ENCODE measurements around the gene GDF2. TPM values are rescaled to one million over a fixed set of nuclear protein-coding genes. Genes with fewer than 3 reads are reported as not detected.

The GDF2 gene
- total and polyA plus RNA-seq, 2 experiments from 2014 or later = not detected

DNA sequence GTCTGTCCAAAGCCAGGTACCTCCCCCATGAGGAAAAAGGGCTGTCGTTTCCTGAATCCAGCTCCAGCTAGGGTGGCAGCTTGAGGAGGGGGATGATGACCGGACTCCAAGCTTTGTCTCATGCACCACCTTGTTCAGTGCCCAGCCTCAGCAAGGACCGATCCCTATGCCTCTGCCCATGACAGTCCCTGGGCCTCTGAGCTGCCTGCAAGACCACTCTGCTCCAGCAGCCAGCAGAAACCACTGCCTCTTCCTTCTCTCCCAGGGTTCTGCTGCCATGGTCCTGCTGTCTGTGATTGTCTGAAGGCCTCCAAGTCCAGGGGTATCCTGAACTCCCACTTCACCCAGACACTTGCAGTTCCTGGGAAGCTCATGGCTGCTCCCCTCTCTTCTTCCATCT is 43.5 kb upstream of the GDF2 start (continued):
- TF ChIP-seq, protein P1, sequence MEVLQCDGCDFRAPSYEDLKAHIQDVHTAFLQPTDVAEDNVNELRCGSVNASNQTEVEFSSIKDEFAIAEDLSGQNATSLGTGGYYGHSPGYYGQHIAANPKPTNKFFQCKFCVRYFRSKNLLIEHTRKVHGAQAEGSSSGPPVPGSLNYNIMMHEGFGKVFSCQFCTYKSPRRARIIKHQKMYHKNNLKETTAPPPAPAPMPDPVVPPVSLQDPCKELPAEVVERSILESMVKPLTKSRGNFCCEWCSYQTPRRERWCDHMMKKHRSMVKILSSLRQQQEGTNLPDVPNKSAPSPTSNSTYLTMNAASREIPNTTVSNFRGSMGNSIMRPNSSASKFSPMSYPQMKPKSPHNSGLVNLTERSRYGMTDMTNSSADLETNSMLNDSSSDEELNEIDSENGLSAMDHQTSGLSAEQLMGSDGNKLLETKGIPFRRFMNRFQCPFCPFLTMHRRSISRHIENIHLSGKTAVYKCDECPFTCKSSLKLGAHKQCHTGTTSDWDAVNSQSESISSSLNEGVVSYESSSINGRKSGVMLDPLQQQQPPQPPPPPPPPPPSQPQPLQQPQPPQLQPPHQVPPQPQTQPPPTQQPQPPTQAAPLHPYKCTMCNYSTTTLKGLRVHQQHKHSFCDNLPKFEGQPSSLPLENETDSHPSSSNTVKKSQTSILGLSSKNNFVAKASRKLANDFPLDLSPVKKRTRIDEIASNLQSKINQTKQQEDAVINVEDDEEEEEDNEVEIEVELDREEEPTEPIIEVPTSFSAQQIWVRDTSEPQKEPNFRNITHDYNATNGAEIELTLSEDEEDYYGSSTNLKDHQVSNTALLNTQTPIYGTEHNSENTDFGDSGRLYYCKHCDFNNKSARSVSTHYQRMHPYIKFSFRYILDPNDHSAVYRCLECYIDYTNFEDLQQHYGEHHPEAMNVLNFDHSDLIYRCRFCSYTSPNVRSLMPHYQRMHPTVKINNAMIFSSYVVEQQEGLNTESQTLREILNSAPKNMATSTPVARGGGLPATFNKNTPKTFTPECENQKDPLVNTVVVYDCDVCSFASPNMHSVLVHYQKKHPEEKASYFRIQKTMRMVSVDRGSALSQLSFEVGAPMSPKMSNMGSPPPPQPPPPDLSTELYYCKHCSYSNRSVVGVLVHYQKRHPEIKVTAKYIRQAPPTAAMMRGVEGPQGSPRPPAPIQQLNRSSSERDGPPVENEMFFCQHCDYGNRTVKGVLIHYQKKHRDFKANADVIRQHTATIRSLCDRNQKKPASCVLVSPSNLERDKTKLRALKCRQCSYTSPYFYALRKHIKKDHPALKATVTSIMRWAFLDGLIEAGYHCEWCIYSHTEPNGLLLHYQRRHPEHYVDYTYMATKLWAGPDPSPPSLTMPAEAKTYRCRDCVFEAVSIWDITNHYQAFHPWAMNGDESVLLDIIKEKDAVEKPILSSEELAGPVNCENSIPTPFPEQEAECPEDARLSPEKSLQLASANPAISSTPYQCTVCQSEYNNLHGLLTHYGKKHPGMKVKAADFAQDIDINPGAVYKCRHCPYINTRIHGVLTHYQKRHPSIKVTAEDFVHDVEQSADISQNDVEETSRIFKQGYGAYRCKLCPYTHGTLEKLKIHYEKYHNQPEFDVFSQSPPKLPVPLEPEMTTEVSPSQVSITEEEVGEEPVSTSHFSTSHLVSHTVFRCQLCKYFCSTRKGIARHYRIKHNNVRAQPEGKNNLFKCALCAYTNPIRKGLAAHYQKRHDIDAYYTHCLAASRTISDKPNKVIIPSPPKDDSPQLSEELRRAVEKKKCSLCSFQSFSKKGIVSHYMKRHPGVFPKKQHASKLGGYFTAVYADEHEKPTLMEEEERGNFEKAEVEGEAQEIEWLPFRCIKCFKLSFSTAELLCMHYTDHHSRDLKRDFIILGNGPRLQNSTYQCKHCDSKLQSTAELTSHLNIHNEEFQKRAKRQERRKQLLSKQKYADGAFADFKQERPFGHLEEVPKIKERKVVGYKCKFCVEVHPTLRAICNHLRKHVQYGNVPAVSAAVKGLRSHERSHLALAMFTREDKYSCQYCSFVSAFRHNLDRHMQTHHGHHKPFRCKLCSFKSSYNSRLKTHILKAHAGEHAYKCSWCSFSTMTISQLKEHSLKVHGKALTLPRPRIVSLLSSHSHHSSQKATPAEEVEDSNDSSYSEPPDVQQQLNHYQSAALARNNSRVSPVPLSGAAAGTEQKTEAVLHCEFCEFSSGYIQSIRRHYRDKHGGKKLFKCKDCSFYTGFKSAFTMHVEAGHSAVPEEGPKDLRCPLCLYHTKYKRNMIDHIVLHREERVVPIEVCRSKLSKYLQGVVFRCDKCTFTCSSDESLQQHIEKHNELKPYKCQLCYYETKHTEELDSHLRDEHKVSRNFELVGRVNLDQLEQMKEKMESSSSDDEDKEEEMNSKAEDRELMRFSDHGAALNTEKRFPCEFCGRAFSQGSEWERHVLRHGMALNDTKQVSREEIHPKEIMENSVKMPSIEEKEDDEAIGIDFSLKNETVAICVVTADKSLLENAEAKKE (CRISPR knock-in tag; IDR thresholded peaks at IDR 0.05) = no peak
- TF ChIP-seq, protein P2, sequence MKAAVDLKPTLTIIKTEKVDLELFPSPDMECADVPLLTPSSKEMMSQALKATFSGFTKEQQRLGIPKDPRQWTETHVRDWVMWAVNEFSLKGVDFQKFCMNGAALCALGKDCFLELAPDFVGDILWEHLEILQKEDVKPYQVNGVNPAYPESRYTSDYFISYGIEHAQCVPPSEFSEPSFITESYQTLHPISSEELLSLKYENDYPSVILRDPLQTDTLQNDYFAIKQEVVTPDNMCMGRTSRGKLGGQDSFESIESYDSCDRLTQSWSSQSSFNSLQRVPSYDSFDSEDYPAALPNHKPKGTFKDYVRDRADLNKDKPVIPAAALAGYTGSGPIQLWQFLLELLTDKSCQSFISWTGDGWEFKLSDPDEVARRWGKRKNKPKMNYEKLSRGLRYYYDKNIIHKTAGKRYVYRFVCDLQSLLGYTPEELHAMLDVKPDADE (IDR thresholded peaks at IDR 0.05) = no peak

DNA sequence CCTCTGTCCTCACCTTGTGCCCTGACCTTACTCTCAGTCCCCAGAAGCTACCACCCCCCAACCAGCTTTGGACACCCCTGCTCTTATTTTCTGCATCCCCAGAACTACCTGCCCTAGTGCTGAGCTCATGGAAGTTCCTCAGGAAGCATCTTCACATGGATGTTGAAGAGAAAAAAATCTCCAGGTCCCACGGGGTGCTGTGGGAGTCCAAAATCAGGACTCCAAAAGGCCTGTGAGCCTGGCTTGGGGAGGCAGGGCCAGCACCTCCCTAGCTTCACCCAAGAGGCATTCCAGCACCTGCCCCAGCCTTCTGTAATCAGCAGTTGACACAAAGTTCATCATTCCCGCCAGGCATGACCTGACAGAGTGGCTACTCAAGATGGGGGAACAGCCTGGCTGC is 43.0 kb upstream of the GDF2 start:
- Histone ChIP-seq H3K4me1 (ENCODE audit: insufficient read depth) (no peaks in the 10 kb centered on the region), H3K4me3 (no peak overlapping the region), H3K36me3 (ENCODE audit: insufficient read depth) (no peaks in the 10 kb centered on the region), H3K27ac (ENCODE audit: low read depth) (no peak overlapping the region), H4K20me1 (replicated peaks; ENCODE audit: insufficient read depth) (no peaks in the 10 kb centered on the region), H3K4me2 (no peak overlapping the region), H2AFZ (no peak overlapping the region), H3K27me3 (ENCODE audit: insufficient read depth) (no peaks in the 10 kb centered on the region), H3K79me2 (replicated peaks; ENCODE audit: insufficient read depth) (no peaks in the 10 kb centered on the region), H3K9me2 (ENCODE audit: insufficient read depth) (0 out of 2 replicates have a peak, but pooled peaks cover 4% of the 10 kb centered on the region), H3F3A (replicated peaks; ENCODE audit: low read depth) (no peaks in the 10 kb centered on the region)
- Mint-ChIP-seq H3K4me1 (peaks cover 10% of the 10 kb centered on the region; the same call in 2 of the 3 replicates), H3K36me3 (ENCODE audit: low read depth) (no peaks in the 10 kb centered on the region), H3K4me3 (no peak overlapping the region), H3K27me3 (ENCODE audit: insufficient read depth, low read depth, poor library complexity) (peaks cover 4% of the 10 kb centered on the region), H3K9me3 (no peaks in the 10 kb centered on the region), H3K27ac (peak overlapping the region; percentile 56; the same call in 1 of the 2 replicates)
- no peak for DNase-seq (ENCODE audit: low spot score)
- ATAC-seq = no peak
- no peak for TF ChIP-seq STAT1 (IDR thresholded peaks at IDR 0.05; ENCODE audit: unreplicated experiment)
- TF ChIP-seq, protein P3, sequence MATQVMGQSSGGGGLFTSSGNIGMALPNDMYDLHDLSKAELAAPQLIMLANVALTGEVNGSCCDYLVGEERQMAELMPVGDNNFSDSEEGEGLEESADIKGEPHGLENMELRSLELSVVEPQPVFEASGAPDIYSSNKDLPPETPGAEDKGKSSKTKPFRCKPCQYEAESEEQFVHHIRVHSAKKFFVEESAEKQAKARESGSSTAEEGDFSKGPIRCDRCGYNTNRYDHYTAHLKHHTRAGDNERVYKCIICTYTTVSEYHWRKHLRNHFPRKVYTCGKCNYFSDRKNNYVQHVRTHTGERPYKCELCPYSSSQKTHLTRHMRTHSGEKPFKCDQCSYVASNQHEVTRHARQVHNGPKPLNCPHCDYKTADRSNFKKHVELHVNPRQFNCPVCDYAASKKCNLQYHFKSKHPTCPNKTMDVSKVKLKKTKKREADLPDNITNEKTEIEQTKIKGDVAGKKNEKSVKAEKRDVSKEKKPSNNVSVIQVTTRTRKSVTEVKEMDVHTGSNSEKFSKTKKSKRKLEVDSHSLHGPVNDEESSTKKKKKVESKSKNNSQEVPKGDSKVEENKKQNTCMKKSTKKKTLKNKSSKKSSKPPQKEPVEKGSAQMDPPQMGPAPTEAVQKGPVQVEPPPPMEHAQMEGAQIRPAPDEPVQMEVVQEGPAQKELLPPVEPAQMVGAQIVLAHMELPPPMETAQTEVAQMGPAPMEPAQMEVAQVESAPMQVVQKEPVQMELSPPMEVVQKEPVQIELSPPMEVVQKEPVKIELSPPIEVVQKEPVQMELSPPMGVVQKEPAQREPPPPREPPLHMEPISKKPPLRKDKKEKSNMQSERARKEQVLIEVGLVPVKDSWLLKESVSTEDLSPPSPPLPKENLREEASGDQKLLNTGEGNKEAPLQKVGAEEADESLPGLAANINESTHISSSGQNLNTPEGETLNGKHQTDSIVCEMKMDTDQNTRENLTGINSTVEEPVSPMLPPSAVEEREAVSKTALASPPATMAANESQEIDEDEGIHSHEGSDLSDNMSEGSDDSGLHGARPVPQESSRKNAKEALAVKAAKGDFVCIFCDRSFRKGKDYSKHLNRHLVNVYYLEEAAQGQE (IDR thresholded peaks at IDR 0.05; ENCODE audit: unreplicated experiment) = no peak
- TF ChIP-seq, protein P4, sequence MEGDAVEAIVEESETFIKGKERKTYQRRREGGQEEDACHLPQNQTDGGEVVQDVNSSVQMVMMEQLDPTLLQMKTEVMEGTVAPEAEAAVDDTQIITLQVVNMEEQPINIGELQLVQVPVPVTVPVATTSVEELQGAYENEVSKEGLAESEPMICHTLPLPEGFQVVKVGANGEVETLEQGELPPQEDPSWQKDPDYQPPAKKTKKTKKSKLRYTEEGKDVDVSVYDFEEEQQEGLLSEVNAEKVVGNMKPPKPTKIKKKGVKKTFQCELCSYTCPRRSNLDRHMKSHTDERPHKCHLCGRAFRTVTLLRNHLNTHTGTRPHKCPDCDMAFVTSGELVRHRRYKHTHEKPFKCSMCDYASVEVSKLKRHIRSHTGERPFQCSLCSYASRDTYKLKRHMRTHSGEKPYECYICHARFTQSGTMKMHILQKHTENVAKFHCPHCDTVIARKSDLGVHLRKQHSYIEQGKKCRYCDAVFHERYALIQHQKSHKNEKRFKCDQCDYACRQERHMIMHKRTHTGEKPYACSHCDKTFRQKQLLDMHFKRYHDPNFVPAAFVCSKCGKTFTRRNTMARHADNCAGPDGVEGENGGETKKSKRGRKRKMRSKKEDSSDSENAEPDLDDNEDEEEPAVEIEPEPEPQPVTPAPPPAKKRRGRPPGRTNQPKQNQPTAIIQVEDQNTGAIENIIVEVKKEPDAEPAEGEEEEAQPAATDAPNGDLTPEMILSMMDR (conservative IDR thresholded peaks at IDR 0.05; ENCODE audit: low read depth in 2 of 2) = no peak
- TF ChIP-seq, protein P2 (IDR thresholded peaks at IDR 0.05) = no peak
- TF ChIP-seq CREB1 (CRISPR knock-in tag; IDR thresholded peaks at IDR 0.05; ENCODE audit: low read depth) = no peak
- no peak for TF ChIP-seq POLR2AphosphoS5 (IDR thresholded peaks at IDR 0.05; ENCODE audit: low read depth)
- no peak for TF ChIP-seq ZNF114 (CRISPR knock-in tag; IDR thresholded peaks at IDR 0.05)

All from GM23338 (cell line).